ENCODE measurements around the gene DHRS4L2.

GRCh38 chr14:23942587-23942986, 46.1 kb upstream of the DHRS4L2 start:
- TF ChIP-seq, protein P1, sequence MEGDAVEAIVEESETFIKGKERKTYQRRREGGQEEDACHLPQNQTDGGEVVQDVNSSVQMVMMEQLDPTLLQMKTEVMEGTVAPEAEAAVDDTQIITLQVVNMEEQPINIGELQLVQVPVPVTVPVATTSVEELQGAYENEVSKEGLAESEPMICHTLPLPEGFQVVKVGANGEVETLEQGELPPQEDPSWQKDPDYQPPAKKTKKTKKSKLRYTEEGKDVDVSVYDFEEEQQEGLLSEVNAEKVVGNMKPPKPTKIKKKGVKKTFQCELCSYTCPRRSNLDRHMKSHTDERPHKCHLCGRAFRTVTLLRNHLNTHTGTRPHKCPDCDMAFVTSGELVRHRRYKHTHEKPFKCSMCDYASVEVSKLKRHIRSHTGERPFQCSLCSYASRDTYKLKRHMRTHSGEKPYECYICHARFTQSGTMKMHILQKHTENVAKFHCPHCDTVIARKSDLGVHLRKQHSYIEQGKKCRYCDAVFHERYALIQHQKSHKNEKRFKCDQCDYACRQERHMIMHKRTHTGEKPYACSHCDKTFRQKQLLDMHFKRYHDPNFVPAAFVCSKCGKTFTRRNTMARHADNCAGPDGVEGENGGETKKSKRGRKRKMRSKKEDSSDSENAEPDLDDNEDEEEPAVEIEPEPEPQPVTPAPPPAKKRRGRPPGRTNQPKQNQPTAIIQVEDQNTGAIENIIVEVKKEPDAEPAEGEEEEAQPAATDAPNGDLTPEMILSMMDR (IDR thresholded peaks at IDR 0.05), result no peak
- TF ChIP-seq POLR2A (IDR thresholded peaks at IDR 0.05) (no peak), POLR2AphosphoS5 (IDR thresholded peaks at IDR 0.05) (no peak)
